Panc1 (cell line): ENCODE results near the gene KCNN2. TPM values are rescaled to one million over a fixed set of nuclear protein-coding genes. Genes with fewer than 3 reads are reported as not detected.

Experiments
- ATAC-seq: fragments of 200-7000 bp; cut with Tn5 transposase; 2 replicates; pipeline ENCODE4 v1.9.1; 2020; ENCODE audit warnings: mild to moderate bottlenecking, moderate library complexity
- BruUV-seq: library from RNA; stranded (reverse); fragments of 400-500 nt; replicated peaks from 2 replicates; lab custom pipeline; 2021; lab: Mats Ljungman, UMichigan
- CTCF ChIA-PET: fragments of 300-600 bp; sonication (Branson Sonifier 250); formaldehyde crosslinking; loops from one replicate; lab custom pipeline; 2022; ENCODE audit warnings: antibody characterized with exemption; lab: Charles Lee
- POLR2A ChIA-PET: fragments of 300-600 bp; sonication (Branson Sonifier 250); formaldehyde crosslinking; loops from one replicate; lab custom pipeline; 2022; ENCODE audit warnings: antibody characterized with exemption; lab: Charles Lee
- DNase-seq: peaks from one replicate; pipeline ENCODE4 v3.0.0-alpha.2; 2010; ENCODE audit warnings: low read depth, low spot score
- H3K27ac ChIP-seq: 2 replicates; pipeline ENCODE4 v1.5.1; 2011; ENCODE audit warnings: mild to moderate bottlenecking, low read length, inconsistent platforms
- H3K27me3 ChIP-seq: fragments of 200-500 bp; sonication (Bioruptor generic); 2 replicates; pipeline ENCODE4 v1.6.0; 2014; ENCODE audit warnings: low read length, inconsistent platforms; ENCODE audit not compliant: control insufficient read depth, insufficient read depth
- H3K36me3 ChIP-seq: fragments of 200-500 bp; sonication (Bioruptor generic); 2 replicates; pipeline ENCODE4 v1.5.1; 2014; ENCODE audit warnings: inconsistent platforms, mild to moderate bottlenecking, low read length, moderate library complexity; ENCODE audit not compliant: control insufficient read depth, insufficient read depth
- H3K4me1 ChIP-seq: 2 replicates; pipeline ENCODE4 v1.5.1; 2011; ENCODE audit warnings: inconsistent platforms, mild to moderate bottlenecking, low read length, moderate library complexity; ENCODE audit not compliant: control insufficient read depth, insufficient read depth
- H3K4me3 ChIP-seq, 2 experiments: 2 replicates each; pipeline ENCODE4 v1.5.1; 2011 to 2012; ENCODE audit warnings: low read depth in 2 of 2, low read length in 2 of 2, mild to moderate bottlenecking in 2 of 2, inconsistent platforms in 1 of 2, moderate library complexity in 1 of 2
- H3K9me3 ChIP-seq: fragments of 200-500 bp; sonication (Bioruptor generic); 2 replicates; pipeline ENCODE4 v1.5.1; 2014; ENCODE audit warnings: low read depth, mild to moderate bottlenecking, inconsistent platforms, low read length, moderate library complexity; ENCODE audit not compliant: control insufficient read depth, insufficient read depth
- CTCF ChIP-seq: fragments of 450-650 bp; IDR thresholded peaks from 2 replicates; pipeline ENCODE4 v1.5.1; 2017; ENCODE audit warnings: mild to moderate bottlenecking
- POLR2AphosphoS5 ChIP-seq: IDR thresholded peaks from 2 replicates; pipeline ENCODE4 v1.6.1; 2012; ENCODE audit warnings: mild to moderate bottlenecking, low read depth, low read length, moderate library complexity
- REST ChIP-seq, 2 experiments: IDR thresholded peaks; 2 replicates each; pipeline ENCODE4 v1.6.1; 2011 to 2012; ENCODE audit warnings: low read depth in 2 of 2, control low read depth in 1 of 2, low read length in 1 of 2, mild to moderate bottlenecking in 1 of 2, moderate library complexity in 1 of 2; ENCODE audit not compliant: insufficient read depth in 1 of 2
- SIN3A ChIP-seq: IDR thresholded peaks from 2 replicates; pipeline ENCODE4 v1.6.1; 2012; ENCODE audit warnings: low read depth, mild to moderate bottlenecking, low read length, moderate library complexity, borderline replicate concordance; ENCODE audit not compliant: insufficient read depth
- TCF7L2 ChIP-seq: IDR thresholded peaks from 2 replicates; pipeline ENCODE4 v1.6.1; 2011; ENCODE audit warnings: mild to moderate bottlenecking, low read depth, low read length, inconsistent platforms
- in situ Hi-C: cut with HindIII; loops from 2 replicates; pipeline ENCODE4 v1.10.0; 2016; ENCODE audit warnings: low sequenced_read_pairs, low pct_unique_long_range_greater_than_20kb
- intact Hi-C: fragments of 100-400 bp; cut with micrococcal nuclease; formaldehyde crosslinking; loops from one replicate; pipeline ENCODE4 v1.10.0; 2022; ENCODE audit not compliant: unreplicated experiment
- total RNA-seq: library from RNA; stranded (reverse); gene quantifications from one replicate; pipeline ENCODE4 v1.2.1, GENCODE V29; 2021; ENCODE audit not compliant: unreplicated experiment

Gene KCNN2
- total RNA-seq, 1 experiment from 2014 or later, result not detected

- H3K4me3 ChIP-seq, result no peak overlapping the region
- POLR2A ChIA-PET, result no interaction called here
- intact Hi-C loops (loop anchor here (1.0 to 10.0 kb wide), 4 partner anchors 348 to 838 kb away; no protein-coding TSS in a partner anchor), in situ Hi-C loops (no loop called here)
- CTCF ChIA-PET, result interaction anchor here (2.5 kb wide), 1 partner anchor 838 kb away, joined by 10 read pairs; no protein-coding TSS in a partner anchor
- peak; percentile 35 for DNase-seq
- H3K36me3 ChIP-seq, result no peaks in the 10 kb centered on the region
- peaks cover 5% of the 10 kb centered on the region; the same call in 1 of the 2 replicates for H3K27me3 ChIP-seq
- no peaks in the 10 kb centered on the region; the same call in 1 of the 2 replicates for H3K4me1 ChIP-seq
- TF ChIP-seq REST (IDR thresholded peaks at IDR 0.05; ENCODE audit: insufficient read depth in 1 of 2, low read depth in 2 of 2, low read length in 1 of 2) (no peak), TCF7L2 (no peak), SIN3A (no peak), CTCF (peak; percentile 82)
- BruUV-seq, result no TSS peak
- no peaks in the 10 kb centered on the region for H3K9me3 ChIP-seq
- no peak overlapping the region for H3K27ac ChIP-seq
- peak; percentile 99 for ATAC-seq
Observed at GRCh38 chr5:114449860-114450421, 88.1 kb downstream of the KCNN2 start.

GRCh38 chr5:114450437-114450836, 88.6 kb downstream of the KCNN2 start:
- TF ChIP-seq REST (IDR thresholded peaks at IDR 0.05; ENCODE audit: insufficient read depth in 1 of 2, low read depth in 2 of 2, low read length in 1 of 2) (no peak), POLR2AphosphoS5 (no peak), TCF7L2 (no peak), SIN3A (no peak), CTCF (no peak)
- DNase-seq (no peak), ATAC-seq (0 out of 2 replicates have a peak, but pooled peaks have one; percentile 45)
- Histone ChIP-seq H3K36me3 (no peaks in the 10 kb centered on the region), H3K27me3 (peaks cover 5% of the 10 kb centered on the region; the same call in 1 of the 2 replicates), H3K4me3 (no peak overlapping the region), H3K4me1 (no peaks in the 10 kb centered on the region; the same call in 1 of the 2 replicates), H3K9me3 (no peaks in the 10 kb centered on the region), H3K27ac (no peak overlapping the region)
- in situ Hi-C loops (no loop called here), intact Hi-C loops (loop anchor here (1.0 to 10.0 kb wide), 4 partner anchors 348 to 838 kb away; no protein-coding TSS in a partner anchor)
- ChIA-PET POLR2A (no interaction called here), CTCF (interaction anchor here (2.5 kb wide), 1 partner anchor 838 kb away, joined by 10 read pairs; no protein-coding TSS in a partner anchor)
- no TSS peak for BruUV-seq
